Stimulated activated CD4-positive, alpha-beta T cell treated with anti-CD3 and anti-CD28 coated beads, Interleukin-12 subunit alpha, Interleukin-12 subunit beta, amount 100 ng/mL, for 48 hours (primary cell): Measurements from ENCODE around the gene MOAP1.
"Not testable (repeated sequence)": the region's sequence is repeated elsewhere in the genome, so short reads cannot be mapped to it uniquely, and the experiment has no call there.

Experiments
- DNase-seq, 3 donors: peaks; one replicate each; pipeline ENCODE4 v3.0.0-alpha.2; 2020; ENCODE audit warnings: low read depth in 2 of 3, low spot score in 1 of 3

The MOAP1 gene

GRCh38 chr14:93185349-93185720, 638 bp upstream of the MOAP1 start:
- no peak for DNase-seq

GRCh38 chr14:93183596-93184317, 940 bp downstream of the MOAP1 start:
- no peak for DNase-seq

GRCh38 chr14:93175492-93175891, 9.2 kb downstream of the MOAP1 start:
- DNase-seq: no peak

DNA sequence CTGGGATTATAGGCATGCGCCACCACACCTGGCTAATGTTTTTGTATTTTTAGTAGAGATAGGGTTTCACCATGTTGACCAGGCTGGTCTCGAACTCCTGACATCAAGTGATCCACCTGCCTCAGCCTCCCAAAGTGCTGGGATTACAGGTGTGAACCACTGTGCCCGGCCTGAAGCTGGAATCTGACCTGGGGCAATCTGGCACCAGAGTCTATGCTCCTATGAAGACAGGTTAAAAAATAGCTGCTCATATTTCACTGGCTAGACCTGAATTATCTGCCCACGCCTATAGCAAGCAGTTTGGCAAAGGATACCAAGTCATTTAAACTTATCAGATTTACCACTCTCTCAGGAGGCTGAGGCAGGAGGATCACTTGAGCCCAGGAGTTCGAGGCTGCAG, 10.0 kb downstream of the MOAP1 start:
- DNase-seq: not testable (repeated sequence)

GRCh38 chr14:93173943-93174395, 10.7 kb downstream of the MOAP1 start:
- DNase-seq: no peak

- no peak for DNase-seq
Observed at GRCh38 chr14:93171376-93171775, 13.3 kb downstream of the MOAP1 start.

- not testable (repeated sequence) for DNase-seq
Observed at GRCh38 chr14:93170141-93170540, 14.6 kb downstream of the MOAP1 start.

- DNase-seq: not testable (repeated sequence)
Observed at GRCh38 chr14:93169619-93170018, 15.1 kb downstream of the MOAP1 start.

- DNase-seq: not testable (repeated sequence)
Observed at GRCh38 chr14:93168610-93169009, 16.1 kb downstream of the MOAP1 start.

DNA sequence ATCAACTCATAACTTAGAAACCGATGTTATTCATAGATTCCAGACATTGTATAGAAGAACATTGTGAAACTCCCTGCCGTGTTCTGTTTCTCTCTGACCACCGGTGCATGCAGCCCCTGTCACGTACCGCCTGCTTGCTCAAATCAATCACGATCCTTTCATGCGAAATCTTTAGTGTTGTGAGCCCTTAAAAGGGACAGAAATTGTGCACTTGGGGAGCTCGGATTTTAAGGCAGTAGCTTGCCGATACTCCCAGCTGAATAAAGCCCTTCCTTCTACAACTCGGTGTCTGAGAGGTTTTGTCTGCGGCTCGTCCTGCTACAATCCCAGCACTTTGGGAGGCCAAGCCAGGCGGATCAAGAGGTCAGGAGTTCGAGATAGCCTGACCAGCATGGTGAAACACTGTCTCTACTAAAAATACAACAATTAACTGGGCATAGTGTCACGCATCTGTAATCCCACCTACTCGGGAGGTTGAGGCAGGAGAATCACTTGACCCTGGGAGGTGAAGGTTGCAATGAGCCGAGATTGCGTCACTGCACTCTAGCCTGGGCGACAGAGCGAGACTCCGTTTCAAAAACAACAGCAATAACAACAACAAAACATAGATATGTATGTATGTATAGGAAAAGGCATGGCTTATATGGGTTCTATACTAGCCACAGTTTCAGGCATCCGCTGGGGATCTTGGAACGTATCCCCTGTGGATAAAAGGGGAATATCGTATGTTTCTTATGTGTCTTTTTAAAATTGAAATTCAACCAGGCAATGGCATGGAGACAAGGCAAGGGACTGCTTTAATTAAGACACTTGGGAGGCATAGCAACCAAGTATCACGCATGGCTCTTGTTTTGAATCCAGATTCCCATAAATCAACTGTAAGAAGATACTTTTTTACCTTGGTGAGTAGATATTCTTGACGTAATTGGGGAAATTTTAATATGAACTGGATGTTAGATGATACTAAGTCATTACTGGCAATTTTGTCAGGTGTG, 19.1 kb downstream of the MOAP1 start:
- not testable (repeated sequence) for DNase-seq

GRCh38 chr14:93163564-93163963, 21.1 kb downstream of the MOAP1 start:
- no peak for DNase-seq

DNA sequence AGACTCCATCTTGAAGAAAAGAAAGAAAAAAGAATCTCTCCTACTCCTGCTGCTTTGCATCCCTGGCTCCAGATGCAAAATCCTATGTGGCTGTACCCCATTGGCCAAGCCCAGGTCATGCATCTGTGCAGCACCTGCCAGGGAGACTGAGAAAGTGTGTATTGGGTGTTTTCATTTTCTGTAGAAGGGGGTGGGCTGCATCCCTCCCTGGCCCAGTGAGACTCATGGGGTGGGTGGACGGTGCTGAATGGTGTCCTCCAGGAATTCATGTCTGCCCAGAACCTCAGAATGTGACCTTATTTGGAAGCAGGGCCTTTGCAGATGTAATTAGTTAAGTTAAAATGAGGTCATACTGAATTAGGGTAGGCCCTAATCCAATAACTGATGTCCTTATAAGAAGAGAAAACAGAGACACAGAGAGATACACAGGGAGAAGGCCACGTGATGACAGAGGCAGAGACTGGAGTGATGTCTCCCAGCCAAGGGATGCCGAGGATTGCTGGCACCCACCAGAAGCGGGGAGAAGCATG, 23.2 kb downstream of the MOAP1 start:
- no peak for DNase-seq

DNA sequence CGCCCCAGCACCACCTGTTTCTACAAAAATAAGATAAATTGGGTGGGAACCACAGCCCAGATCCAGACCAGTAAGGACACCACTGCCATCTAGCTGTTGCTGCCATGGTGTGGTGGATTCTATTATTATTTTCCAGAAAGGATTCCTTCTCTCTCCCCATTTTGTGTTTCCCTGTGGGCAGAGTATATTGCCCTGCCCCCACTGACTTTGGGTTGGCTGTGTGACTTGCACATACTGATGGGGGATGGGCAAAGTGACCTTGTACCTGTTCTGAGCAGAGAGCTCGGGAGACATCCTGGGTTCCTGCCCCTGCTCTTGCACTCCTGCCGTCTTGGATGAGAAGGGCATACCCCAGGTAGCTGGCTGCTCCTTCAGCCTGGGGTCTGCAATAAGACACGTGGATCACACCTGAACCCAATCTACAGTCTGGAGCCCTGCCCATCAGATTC, 24.3 kb downstream of the MOAP1 start:
- DNase-seq: no peak

DNA sequence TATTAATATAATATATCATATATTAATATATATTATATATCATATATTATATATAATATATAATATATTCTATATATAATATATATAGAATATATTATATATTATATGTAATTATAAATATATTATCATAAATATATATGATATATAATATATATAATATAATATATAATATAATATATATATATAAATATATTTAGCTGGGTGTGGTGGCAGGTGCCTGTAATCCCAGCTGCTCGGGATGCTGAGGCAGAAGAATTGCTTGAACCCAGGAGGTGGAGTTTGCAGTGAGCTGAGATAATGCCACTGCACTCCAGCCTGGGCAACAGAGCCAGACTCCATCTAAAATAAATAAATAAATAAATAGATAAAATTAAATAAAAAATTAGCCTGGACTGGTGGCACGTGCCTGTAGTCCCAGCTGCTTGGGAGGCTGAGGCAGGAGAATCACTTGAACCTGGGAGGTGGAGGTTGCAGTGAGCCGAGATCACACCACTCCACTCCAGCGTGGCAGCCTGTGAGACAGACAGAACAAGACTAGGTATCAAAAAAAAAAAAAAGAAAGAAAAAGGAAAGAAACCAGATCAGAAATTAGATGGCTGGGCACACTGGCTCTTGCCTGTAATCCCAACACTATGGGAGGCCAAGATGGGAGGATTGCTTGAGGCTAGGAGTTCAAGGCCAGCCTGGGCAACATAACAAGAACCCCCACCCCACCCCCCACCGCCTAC, 24.9 kb downstream of the MOAP1 start:
- DNase-seq: not testable (repeated sequence)

DNA sequence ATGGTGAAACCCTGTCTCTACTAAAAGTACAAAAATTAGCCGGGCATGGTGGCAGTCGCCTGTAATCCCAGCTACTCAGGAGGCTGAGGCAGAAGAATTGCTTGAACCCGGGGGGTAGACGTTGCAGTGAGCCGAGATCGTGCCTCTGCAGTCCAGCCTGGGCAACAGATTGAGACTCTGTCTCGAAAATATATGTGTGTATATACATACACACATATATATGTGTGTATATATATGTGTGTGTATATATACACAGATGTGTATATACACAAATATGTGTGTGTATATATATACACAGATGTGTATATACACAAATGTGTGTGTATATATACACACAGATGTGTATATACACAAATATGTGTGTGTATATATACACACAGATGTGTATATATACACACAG, 26.3 kb downstream of the MOAP1 start:
- DNase-seq: not testable (repeated sequence)

- DNase-seq: no peak
Observed at GRCh38 chr14:93156693-93157369, 27.9 kb downstream of the MOAP1 start.

DNA sequence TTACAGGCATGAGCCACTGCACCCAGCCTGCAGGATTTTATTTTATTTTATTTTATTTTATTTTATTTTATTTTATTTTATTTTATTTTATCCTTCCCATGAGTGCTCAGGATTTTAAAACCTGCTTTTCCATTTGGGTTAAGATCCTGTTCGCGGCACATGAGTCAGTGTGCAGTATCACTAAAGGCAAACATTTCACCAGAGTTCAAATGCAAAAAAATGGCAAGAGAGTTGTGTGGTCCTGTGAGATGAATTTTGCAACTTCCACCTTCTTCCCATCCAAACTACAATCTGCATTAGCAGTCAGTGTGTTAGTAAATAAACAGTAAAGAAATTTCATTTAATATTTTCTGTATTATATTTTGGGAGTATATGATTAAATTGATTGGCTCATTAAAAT, 29.0 kb downstream of the MOAP1 start:
- no peak for DNase-seq

DNA sequence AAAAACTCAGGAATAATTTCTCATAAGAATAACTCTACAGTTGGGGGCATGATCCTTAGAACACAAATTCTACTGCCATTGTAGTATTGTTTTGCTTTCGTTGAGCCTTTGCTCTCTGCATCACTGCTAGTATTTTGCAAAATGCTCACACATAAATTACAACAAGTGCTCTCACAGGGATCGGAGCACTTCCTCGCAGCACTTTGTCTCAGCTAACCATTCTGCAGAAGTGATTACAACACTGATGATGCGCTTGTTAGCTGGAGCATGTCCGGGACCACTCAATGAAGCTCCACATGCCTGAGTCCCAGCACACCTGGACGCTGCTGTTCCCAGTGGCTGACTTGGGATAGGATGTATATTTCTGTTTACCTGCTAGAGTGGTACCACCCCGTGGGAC, 31.6 kb downstream of the MOAP1 start:
- no peak for DNase-seq

DNA sequence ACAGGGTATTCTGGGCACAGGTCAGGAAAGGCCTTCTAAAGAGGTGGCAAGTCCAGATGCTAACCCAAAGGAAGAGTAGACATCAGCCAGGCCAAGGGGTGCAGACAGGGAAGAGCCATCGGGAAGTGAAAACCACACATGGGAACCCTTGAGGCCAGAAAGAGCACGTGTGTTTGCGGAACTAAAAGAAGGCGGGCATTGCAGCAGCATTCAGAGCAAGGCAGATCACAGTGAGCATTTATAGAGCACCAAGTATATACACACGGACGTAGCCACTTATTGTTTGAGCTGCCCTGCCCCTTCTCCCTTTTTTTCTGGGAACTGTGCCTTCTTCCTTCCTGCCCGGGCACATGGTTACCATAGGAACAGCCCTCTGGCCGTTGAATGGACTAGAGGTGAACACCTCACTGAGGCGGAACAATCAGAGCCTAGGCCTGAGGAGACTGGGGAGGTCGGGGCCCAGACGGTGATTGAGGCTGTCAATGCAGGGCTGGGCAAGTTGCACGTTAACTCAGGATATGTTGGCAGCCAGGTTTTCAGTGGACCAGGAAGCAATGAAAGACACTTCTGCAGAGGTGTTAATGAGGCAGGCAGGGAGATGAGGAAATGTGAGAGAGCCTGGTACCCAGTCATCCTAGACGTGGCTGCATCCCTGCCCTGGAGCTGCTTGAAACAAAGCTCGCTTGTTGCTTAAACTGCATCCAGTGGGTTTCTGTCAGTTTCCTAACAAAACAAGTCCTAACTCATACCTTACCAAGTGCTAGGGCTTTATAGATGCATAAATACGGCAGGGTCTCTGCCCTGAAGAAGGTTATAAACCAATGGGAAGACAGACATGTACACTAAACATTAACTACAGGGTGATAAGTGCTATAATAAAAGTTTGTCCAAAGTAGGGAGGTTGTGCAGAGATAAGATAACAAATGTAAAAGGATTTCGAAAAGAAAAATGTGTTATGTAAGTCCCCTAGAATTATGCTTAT, 34.2 kb downstream of the MOAP1 start:
- no peak for DNase-seq
